Measurements from ENCODE around the gene TRIM25.

DNA sequence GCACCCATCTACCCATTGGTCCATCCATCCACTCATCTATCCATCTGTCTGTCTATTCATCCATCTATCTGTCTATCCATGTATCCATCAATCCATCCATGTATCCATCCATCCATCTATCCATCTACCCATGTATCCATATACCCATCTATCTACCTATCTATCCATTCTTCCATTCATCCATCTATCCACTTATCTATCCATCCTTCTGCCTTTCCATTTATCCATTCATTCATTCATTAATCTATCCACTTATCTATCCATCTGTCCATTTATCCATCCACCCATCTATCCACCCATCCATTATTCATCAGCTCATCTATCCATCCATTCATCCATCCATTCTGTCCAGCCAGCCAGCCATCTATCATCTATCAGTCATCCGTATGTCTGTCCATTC is 21.5 kb downstream of the TRIM25 start:
- TF ChIP-seq, protein P1, sequence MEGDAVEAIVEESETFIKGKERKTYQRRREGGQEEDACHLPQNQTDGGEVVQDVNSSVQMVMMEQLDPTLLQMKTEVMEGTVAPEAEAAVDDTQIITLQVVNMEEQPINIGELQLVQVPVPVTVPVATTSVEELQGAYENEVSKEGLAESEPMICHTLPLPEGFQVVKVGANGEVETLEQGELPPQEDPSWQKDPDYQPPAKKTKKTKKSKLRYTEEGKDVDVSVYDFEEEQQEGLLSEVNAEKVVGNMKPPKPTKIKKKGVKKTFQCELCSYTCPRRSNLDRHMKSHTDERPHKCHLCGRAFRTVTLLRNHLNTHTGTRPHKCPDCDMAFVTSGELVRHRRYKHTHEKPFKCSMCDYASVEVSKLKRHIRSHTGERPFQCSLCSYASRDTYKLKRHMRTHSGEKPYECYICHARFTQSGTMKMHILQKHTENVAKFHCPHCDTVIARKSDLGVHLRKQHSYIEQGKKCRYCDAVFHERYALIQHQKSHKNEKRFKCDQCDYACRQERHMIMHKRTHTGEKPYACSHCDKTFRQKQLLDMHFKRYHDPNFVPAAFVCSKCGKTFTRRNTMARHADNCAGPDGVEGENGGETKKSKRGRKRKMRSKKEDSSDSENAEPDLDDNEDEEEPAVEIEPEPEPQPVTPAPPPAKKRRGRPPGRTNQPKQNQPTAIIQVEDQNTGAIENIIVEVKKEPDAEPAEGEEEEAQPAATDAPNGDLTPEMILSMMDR (conservative IDR thresholded peaks at IDR 0.05 in 1 of 2, IDR thresholded peaks at IDR 0.05 in 1 of 2; ENCODE audit: low read depth in 1 of 2, low read length in 2 of 2): no peak
- TF ChIP-seq EZH2 (IDR thresholded peaks at IDR 0.05; ENCODE audit: low read length, missing control alignments): no peak

Data from fibroblast of lung (primary cell).